Fibroblast of skin of abdomen (primary cell): Measurements from ENCODE around the gene CPSF3.
"Not testable (repeated sequence)": the region's sequence is repeated elsewhere in the genome, so short reads cannot be mapped to it uniquely, and the experiment has no call there.

Experiments used
- DNase-seq: peaks from one replicate; pipeline ENCODE4 v3.0.0-alpha.2; 2013

Gene CPSF3

DNA sequence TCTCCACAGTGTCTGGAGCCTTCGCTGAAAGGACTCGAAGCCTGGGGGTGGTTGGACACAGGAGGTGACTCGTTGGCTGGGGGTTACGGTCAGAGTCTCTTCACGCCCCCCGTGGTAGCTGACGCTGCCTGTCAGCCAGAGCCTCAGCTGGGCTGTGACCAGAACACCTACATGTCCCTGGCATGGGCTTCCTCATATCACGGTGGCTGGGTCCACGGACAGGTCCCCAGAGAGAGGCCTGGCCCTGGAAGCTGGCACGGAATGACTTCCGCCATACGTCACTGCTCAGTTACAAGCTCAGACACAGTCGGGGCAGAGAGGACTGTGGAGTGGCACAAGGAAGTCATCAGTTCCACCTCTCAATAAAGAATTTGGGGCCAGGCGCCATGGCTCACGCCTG lies 28.6 kb upstream of the CPSF3 start:
- no peak for DNase-seq

- DNase-seq, result no peak
Measured at GRCh38 chr2:9397201-9397600, 26.3 kb upstream of the CPSF3 start.

DNA sequence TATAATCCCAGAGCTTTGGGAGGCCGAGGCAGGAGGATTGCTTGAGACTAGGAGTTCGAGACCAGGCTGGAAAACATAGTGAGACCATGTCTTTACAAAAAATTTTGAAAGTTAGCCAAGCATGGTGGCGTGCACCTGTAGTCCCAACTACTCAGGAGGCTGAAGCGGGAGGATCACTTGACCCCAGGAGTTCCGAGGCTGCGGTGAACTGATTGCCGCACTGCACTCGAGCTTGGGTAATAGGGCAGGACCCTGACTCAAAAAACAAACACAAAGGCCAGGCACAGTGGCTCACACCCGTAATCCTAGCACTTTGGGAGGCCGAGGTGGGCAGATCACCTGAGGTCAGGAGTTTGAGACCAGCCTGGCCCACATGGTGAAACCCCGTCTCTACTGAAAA lies 25.2 kb upstream of the CPSF3 start:
- not testable (repeated sequence) for DNase-seq

- no peak for DNase-seq
Measured at GRCh38 chr2:9398881-9399780, 24.3 kb upstream of the CPSF3 start.

DNA sequence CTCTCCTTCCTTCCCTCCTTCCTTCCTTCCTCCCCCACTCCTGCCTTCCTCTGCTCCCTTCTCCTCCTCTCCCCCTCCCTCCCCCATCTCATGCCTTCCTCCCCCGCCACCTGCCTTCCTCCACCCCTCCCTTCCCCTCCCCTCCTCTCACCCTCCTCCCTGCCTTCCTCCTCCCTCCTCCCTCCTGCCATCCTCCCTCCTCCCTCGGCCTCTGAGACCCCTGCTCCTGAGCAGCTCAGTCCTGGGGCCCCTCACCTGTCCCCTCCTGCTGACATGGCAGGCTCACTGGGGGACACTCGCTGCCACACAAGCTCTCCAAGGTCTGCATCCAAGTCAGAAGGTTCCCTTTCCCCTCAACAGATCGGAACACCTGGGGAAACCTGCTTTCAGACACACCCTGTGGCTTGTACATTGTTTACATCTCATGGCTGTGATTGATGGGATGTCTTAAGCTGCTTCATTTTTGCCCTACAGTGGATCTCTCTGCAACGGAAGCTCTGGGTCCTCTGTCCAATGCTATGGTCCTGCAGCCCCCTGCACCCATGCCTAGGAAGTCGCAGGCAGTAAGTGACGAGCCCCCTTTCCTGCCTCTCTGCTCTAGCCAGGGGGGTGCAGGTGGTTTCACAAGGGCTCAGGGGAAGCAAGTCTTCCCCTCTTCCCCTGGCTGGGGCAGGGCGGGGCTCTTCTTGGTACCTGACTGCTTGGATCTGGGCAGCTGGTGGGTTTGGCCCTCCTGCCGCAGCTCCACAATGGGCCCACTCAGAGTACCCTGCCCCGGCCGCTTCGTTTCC lies 23.0 kb upstream of the CPSF3 start:
- DNase-seq, result no peak

DNA sequence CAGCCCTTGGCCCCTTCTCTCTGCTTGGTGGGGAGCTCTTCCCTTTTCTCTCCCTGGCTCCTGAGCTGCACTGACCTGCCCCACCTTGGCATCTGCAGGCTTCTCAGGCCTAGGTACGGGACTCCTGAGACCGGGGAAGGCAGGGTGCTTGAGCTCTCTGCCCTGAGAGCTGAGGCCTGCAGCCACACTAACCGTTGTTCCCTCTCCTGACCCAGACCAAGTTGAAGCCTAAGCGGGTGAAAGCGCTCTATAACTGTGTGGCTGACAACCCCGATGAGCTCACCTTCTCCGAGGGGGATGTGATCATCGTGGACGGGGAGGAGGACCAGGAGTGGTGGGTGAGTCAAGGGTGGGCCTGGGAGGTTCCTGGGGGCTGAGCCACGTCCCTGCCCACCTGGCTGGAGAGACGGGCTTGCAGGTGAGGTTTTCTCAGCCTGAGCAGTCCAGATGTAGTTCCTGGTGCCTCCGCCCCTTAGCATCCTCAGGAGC lies 22.4 kb upstream of the CPSF3 start:
- no peak for DNase-seq

DNA sequence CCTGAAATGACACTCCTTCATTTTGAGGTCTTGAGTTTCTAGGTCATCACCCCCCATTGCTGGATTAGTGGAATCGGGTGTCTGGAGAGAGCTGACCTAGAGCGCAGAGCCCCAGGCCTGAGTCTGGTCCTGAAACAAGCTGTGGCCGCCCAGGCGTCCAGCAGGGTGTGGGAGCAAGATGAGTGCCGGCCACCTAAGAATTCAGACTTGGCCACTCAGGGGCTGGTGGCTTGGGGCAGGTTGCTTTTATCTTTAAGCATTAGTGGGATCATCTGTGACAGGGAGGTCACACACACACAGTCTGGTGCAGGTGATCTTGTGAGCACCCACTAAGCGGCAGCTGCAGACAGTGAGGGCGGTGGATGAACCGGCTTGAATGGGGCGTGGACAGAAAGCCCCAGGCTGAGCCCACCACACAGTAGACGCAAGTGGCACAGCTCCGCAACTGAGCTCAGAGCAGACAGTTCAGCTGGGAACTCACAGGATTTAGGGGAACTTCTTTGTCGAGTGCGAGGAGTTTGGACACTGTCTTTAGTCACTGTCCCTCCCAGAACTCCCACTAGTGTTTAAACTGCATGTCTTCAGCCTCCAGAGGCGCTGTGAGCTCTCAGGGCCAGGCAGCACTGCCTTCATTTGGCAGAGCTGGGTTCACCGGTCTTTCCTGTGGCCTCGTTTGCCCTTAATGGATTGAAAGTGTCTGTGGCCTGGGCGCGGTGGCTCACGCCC lies 21.6 kb upstream of the CPSF3 start:
- DNase-seq, result no peak

DNA sequence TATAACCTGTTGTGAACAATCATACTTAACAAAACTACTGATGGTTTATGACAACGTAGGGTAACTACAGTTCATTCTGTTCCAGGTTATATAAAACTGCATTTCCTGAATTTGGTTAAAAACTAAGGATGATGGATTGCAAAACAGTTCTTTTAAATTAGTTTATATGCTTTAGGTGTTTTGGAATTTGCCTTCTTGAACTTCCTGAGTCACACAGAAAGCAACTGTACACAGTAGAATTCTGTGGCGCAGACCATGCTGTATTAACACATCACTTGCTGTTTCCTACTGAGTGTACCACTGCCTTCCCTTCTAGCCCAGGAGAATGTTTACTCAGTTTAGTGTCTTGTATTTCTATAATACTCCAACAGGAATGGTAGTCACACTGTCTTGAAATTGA lies 19.5 kb upstream of the CPSF3 start:
- DNase-seq, result no peak

GRCh38 chr2:9404451-9404850 lies 19.0 kb upstream of the CPSF3 start:
- DNase-seq, result no peak

GRCh38 chr2:9405636-9406035 lies 17.8 kb upstream of the CPSF3 start:
- peak; percentile 30 for DNase-seq

DNA sequence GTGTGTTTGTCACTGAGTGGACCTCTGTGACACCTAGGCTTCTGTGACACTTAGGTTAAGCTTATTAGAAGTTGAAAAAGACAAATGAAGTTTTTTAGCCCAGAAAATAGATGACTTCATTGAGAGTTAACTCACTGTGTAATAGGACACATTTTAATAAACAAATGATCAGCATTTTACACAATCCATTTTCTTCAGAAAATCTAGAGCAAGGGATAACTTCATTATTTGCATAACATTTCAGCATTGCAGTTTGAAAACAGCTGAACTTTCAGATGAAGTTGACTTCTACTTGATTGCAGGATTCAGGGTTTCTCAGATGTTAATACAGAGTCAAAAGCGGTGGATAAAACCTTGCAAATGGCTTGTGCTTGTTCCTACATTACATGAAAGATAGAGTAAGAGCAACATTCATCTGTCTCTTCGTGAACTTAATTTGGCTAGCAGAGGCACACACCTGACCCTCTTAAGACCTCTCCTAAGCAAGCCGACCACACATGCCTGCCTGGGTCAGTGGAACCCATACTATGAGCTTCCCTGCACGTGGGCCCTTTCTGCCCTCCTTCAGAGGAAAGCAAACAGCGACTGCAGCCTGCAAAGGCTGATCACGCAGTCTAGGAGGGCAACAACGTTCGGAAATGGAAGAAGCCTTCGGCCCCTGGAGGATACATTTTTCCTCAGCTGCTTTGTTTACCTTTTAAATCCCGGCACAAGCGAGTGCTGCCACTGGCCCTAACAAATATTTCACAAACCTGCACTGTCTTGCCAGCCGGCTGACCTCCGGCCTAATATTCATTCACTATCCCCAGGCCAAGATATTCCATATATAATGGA lies 16.7 kb upstream of the CPSF3 start:
- no peak for DNase-seq

DNA sequence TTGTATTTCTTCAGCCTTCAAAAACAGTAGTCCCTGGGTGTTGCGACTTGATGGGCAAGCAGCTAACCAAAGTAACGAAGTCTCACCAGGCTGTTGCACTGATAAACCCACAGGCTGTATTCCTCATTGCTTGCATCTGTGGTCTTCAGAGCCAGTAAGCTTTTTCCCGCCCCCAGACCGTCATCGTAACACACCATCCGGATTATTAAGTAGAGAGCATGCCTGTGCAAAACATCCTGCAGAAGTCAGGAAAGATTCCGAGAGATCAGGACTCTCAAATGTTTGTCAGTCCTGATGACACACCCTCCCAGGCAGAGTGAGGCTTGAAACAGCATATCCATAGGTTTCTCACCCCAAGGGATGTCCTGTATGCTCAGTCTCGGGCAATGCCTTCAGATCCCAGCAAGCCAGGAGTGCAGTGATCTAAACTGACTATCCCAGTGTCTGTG lies 16.1 kb upstream of the CPSF3 start:
- DNase-seq, result no peak

DNA sequence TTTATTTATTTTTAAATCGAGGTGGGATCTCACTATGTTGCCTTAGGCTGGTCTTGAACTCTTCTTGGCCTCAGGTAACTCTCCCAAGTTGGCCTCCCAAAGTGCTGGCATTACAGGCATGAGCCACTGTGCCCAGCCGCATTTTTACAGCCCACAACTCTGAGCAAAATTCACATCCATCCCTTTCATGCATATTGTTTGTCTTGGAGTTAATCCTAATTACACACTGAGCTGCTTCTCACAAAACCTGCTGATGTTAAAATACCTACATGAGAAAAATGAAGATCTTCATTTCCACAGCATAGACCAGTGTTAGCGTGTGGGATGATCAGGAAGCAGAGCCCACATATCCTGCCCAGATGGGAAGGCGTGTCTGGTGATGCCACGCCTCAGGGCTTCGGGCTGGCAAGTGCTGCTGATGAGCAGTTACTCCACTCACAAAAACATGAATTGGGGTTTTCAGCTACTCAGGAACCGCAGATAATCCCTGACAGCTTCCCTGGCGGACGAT lies 14.8 kb upstream of the CPSF3 start:
- peak; percentile 16 for DNase-seq

DNA sequence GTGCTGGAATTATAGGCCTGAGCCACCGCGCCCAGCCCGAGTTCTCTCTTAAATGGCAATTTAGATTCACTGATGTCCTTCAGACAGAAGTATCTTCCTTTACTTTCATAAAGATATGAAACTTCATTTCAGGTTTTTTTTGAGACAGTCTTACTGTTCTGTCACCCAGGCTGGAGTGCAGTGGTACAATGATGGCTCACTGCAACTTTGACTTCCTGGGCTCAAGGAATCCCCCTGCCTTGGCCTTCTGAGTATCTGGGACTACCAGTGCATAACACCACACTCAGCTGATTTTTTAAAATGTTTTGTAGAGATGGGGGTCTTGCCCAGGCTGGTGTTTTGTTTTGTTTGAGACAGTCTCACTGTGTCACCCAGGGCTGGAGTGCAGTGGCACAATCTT lies 13.3 kb upstream of the CPSF3 start:
- DNase-seq, result no peak

DNA sequence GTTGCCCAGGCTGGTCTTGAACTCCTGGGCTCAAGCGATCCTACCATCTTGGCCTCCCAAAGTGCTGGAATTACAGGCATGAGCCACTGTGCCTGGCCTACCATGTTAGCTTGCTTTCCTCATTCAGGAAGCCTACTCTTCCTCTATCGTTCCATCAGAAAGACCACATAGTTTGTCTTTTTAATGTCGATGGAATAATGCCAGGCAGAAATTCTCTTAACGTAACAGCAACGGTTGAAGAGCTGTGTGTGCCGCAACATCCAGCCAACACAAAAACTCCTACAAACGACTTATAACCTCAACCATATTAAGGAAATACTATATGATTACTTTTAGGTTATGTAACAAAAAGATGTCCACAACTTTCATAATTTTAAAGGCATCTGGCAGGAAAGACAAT lies 10.7 kb upstream of the CPSF3 start:
- no peak for DNase-seq

- peak; percentile 23 for DNase-seq
Measured at GRCh38 chr2:9415516-9416169, 7.8 kb upstream of the CPSF3 start.

DNA sequence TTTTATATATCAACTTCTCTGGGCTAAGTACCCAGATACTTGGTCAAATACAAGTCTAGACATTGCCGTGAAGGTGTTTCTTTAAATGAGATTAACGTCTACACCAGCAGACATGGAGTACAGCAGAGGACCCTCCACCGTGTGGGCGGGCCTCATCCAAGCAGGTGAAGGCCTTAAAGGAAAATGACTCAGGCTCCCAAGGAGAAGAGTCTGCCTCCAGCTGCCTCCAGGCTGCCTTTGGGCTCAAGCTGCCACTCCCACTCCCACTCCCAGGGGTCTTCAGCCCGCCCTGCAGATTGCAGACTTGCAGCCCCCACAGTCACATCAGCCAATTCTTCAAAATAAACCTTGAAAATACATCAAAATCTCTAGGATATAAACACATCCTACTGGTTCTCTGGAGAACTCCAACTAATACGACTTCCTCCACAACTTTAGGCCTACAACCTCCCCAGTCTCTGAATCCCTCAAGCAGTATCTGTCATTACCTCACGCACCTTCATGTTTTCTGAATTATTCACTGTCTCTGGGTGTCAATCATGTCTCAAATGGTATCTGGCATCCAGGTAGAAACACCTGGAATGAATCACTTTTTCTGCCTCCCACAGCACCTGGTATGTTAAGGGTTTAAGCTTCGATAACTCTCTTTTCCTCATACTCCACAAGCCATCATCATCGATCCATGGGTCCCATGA lies 7.0 kb upstream of the CPSF3 start:
- DNase-seq, result no peak

DNA sequence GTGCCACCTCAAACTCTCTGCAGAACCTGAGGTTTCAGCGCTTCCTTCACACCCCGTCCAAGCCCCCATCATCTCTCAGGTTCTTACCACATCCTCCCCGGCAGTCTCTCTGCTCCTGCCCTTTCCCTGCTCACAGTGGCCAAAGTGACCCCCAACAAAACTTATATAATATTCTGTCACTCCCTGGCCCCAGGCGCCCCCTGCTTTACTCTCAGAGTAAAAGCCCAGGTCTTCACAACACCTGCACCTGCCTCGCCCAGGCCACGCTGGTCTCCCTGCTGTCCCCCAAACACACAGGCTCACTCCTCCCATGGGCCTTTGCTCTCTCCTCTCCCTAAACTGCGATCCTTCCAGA lies 6.5 kb upstream of the CPSF3 start:
- DNase-seq, result no peak

- no peak for DNase-seq
Measured at GRCh38 chr2:9417725-9418124, 5.7 kb upstream of the CPSF3 start.

DNA sequence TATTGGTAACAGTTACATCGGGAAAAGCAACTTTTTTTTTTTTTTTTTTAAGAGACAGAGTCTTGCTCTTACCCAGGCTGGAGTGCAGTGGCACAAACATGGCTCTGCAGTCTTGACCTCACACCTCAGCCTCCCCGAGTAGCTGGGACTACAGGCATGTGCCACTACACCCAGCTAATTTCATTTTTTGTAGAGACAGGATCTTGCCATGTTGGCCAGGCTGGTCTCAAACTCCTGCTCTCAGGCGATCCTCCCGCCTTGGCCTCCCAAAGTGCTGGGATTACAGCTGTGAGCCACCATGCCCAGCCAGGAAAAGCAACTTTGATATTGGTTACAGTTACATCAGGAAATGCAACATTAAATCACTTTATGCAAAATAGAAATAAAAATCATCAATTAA lies 4.7 kb upstream of the CPSF3 start:
- no peak for DNase-seq

DNA sequence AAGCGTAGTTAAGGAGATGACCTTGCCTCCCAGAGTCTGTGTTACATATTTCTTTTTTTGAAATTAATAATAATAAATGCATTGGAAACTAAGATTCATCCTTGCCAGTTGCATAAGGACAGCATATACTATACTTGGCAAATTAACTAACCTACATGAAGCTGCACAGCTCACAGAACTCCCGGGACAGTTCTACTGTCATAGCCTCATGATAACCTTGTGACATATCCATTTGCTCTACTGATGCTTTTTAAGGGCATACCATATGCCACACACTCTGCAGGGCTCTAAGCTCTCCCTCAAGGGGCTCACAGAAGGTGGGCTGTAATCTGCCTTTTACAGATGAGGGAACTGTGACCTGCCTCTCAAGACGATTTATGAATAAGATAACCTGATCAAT lies 3.9 kb upstream of the CPSF3 start:
- DNase-seq, result no peak
